HL-60/S4 (cell line): Measurements from ENCODE around the gene ATP2A2.
"Not testable (repeated sequence)": the region's sequence is repeated elsewhere in the genome, so short reads cannot be mapped to it uniquely, and the experiment has no call there.

ENCODE experiments used
- in situ Hi-C: fragments of 300-500 bp; cut with MboI; formaldehyde crosslinking; loops from 2 replicates; pipeline ENCODE4 v1.14.3; 2022; ENCODE audit warnings: low sequenced_read_pairs

Gene ATP2A2

GRCh38 chr12:110280779-110281548 lies at the start of gene ATP2A2:
TSS of gene ATP2A2 (plus strand) at chr12:110281247. CDS start at chr12:110281790, 543 bp downstream.
- in situ Hi-C loops, result no loop called here

- in situ Hi-C loops, result no loop called here
These were observed 47.7 kb upstream of the ATP2A2 start for GRCh38 chr12:110233212-110233903.

GRCh38 chr12:110234331-110234751 lies 46.7 kb upstream of the ATP2A2 start:
- in situ Hi-C loops, result no loop called here

GRCh38 chr12:110234755-110235154 lies 46.3 kb upstream of the ATP2A2 start:
- in situ Hi-C loops, result no loop called here

GRCh38 chr12:110235383-110235782 lies 45.7 kb upstream of the ATP2A2 start:
- in situ Hi-C loops, result no loop called here

GRCh38 chr12:110243227-110243626 lies 37.8 kb upstream of the ATP2A2 start:
- in situ Hi-C loops, result no loop called here

GRCh38 chr12:110244372-110244771 lies 36.7 kb upstream of the ATP2A2 start:
- in situ Hi-C loops, result no loop called here

GRCh38 chr12:110244829-110245228 lies 36.2 kb upstream of the ATP2A2 start:
- in situ Hi-C loops, result no loop called here

- in situ Hi-C loops, result no loop called here
These were observed 35.7 kb upstream of the ATP2A2 start for GRCh38 chr12:110245369-110245772.

GRCh38 chr12:110246636-110247339 lies 34.3 kb upstream of the ATP2A2 start:
- in situ Hi-C loops, result no loop called here

GRCh38 chr12:110247340-110248095 lies 33.5 kb upstream of the ATP2A2 start:
- in situ Hi-C loops, result no loop called here

- in situ Hi-C loops, result no loop called here
These were observed 33.0 kb upstream of the ATP2A2 start for GRCh38 chr12:110248096-110248447.

GRCh38 chr12:110249105-110249504 lies 31.9 kb upstream of the ATP2A2 start:
- in situ Hi-C loops, result no loop called here

GRCh38 chr12:110249716-110250225 lies 31.3 kb upstream of the ATP2A2 start:
- in situ Hi-C loops, result no loop called here

- in situ Hi-C loops, result no loop called here
These were observed 29.7 kb upstream of the ATP2A2 start for GRCh38 chr12:110251381-110251780.

GRCh38 chr12:110252716-110253115 lies 28.3 kb upstream of the ATP2A2 start:
- in situ Hi-C loops, result no loop called here

- in situ Hi-C loops, result no loop called here
These were observed 27.9 kb upstream of the ATP2A2 start for GRCh38 chr12:110253176-110253575.

- in situ Hi-C loops, result no loop called here
These were observed 26.0 kb upstream of the ATP2A2 start for GRCh38 chr12:110254971-110255540.

- in situ Hi-C loops, result not testable (repeated sequence)
These were observed 25.1 kb upstream of the ATP2A2 start for GRCh38 chr12:110255890-110256456.

- in situ Hi-C loops, result no loop called here
These were observed 24.1 kb upstream of the ATP2A2 start for GRCh38 chr12:110256780-110257431.
